Measurements from ENCODE around the gene OR56B4. TPM values are rescaled to one million over a fixed set of nuclear protein-coding genes. Genes with fewer than 3 reads are reported as not detected.
"Not testable (repeated sequence)": the region's sequence is repeated elsewhere in the genome, so short reads cannot be mapped to it uniquely, and the experiment has no call there.

Gene OR56B4
- polyA plus RNA-seq, 10 donors: not detected

- DNase-seq: not testable (repeated sequence)
These were observed 36.3 kb downstream of the OR56B4 start for GRCh38 chr11:6143737-6144136.

GRCh38 chr11:6151117-6151516 is 43.6 kb downstream of the OR56B4 start:
- DNase-seq: no peak

- DNase-seq: no peak
These were observed 44.6 kb downstream of the OR56B4 start for GRCh38 chr11:6152126-6152525.

- no peak for DNase-seq
These were observed 49.3 kb downstream of the OR56B4 start for GRCh38 chr11:6156628-6157359.

Other genes with a start within 250 kb of the OR56B4 start
- not detected for gene OR52E8, start 250.0 kb upstream of the OR56B4 start, polyA plus RNA-seq (ENCODE audit: insufficient read length in 10 of 10)
- not detected for gene OR52E4, start 227.1 kb upstream of the OR56B4 start, polyA plus RNA-seq (ENCODE audit: insufficient read length in 10 of 10)
- gene OR52E5, start 214.5 kb upstream of the OR56B4 start, polyA plus RNA-seq (ENCODE audit: insufficient read length in 10 of 10): not detected
- gene OR56A3, start 165.4 kb upstream of the OR56B4 start, polyA plus RNA-seq (ENCODE audit: insufficient read length in 10 of 10): not detected
- gene OR56A5, start 139.2 kb upstream of the OR56B4 start, polyA plus RNA-seq (ENCODE audit: insufficient read length in 10 of 10): not detected
- not detected for gene OR52L1, start 120.7 kb upstream of the OR56B4 start, polyA plus RNA-seq (ENCODE audit: insufficient read length in 10 of 10)
- not detected for gene OR56A4, start 100.7 kb upstream of the OR56B4 start, polyA plus RNA-seq (ENCODE audit: insufficient read length in 10 of 10)
- gene OR56A1, start 76.9 kb upstream of the OR56B4 start, polyA plus RNA-seq (ENCODE audit: insufficient read length in 10 of 10): not detected
- gene OR52B2, start 62.6 kb downstream of the OR56B4 start, polyA plus RNA-seq (ENCODE audit: insufficient read length in 10 of 10): not detected
- under 1 TPM in 1 of 10 donors, not detected in 9; 0.11 TPM for gene OR52W1, start 91.5 kb downstream of the OR56B4 start, polyA plus RNA-seq (ENCODE audit: insufficient read length in 10 of 10)
- under 1 TPM in 8 of 10 donors, not detected in 2; 0.24 to 0.46 (median 0.31) TPM for gene C11orf42, start 97.9 kb downstream of the OR56B4 start, polyA plus RNA-seq (ENCODE audit: insufficient read length in 10 of 10)
- 10 to 100 TPM; 18.5 to 39.1 (median 23.5) TPM for gene FHIP1B, start 127.0 kb downstream of the OR56B4 start, polyA plus RNA-seq (ENCODE audit: insufficient read length in 10 of 10)
- under 1 TPM in 5 of 10 donors, not detected in 5; 0.11 to 0.33 (median 0.17) TPM for gene CNGA4, start 131.4 kb downstream of the OR56B4 start, polyA plus RNA-seq (ENCODE audit: insufficient read length in 10 of 10)
- gene CCKBR, start 152.2 kb downstream of the OR56B4 start, polyA plus RNA-seq (ENCODE audit: insufficient read length in 10 of 10): under 1 TPM in 1 of 10 donors, not detected in 9; 0.22 TPM
- gene CAVIN3, start 212.8 kb downstream of the OR56B4 start, polyA plus RNA-seq (ENCODE audit: insufficient read length in 10 of 10): 10 to 100 TPM; 15.6 to 42.7 (median 27.7) TPM

Measured in muscle of back (tissue), 11 donors.